Measurements from ENCODE around the gene MRTFA. TPM values are rescaled to one million over a fixed set of nuclear protein-coding genes. Genes with fewer than 3 reads are reported as not detected.

MRTFA gene
- total RNA-seq, 1 donor from 2014 or later, result 115 TPM

- ATAC-seq (ENCODE audit: low read depth) (no peak), DNase-seq (no peak)
- ChIA-PET CTCF (interaction anchor here (0.7 kb wide), 1 partner anchor 635 kb away, joined by 3 read pairs; no protein-coding TSS in a partner anchor), POLR2A (no interaction called here)
- Mint-ChIP-seq H3K9me3 (no peaks in the 10 kb centered on the region), H3K36me3 (ENCODE audit: low read depth) (no peaks in the 10 kb centered on the region), H3K4me3 (no peak overlapping the region), H3K27me3 (no peaks in the 10 kb centered on the region), H3K4me1 (peaks cover 17% of the 10 kb centered on the region), H3K27ac (no peak overlapping the region)
- TF ChIP-seq CTCF (IDR thresholded peaks at IDR 0.05), result no peak
- intact Hi-C loops (cut with micrococcal nuclease), result no loop called here
These were observed 158.7 kb downstream of the MRTFA start for GRCh38 chr22:40477683-40478337.

- DNase-seq (no peak), ATAC-seq (ENCODE audit: low read depth) (no peak)
- Mint-ChIP-seq H3K36me3 (ENCODE audit: low read depth) (no peaks in the 10 kb centered on the region), H3K4me1 (peaks cover 17% of the 10 kb centered on the region), H3K4me3 (no peak overlapping the region), H3K27me3 (no peaks in the 10 kb centered on the region), H3K27ac (no peak overlapping the region), H3K9me3 (no peaks in the 10 kb centered on the region)
- CTCF ChIA-PET, result no interaction called here
- POLR2A ChIA-PET, result no interaction called here
- intact Hi-C loops (cut with micrococcal nuclease), result no loop called here
- no peak for TF ChIP-seq CTCF (IDR thresholded peaks at IDR 0.05)
These were observed 160.2 kb downstream of the MRTFA start for GRCh38 chr22:40476341-40476740.

- ChIA-PET CTCF (interaction anchor here (1.1 kb wide), 1 partner anchor 34 kb away, joined by 3 read pairs; no protein-coding TSS in a partner anchor), POLR2A (interaction anchor here (0.6 to 2.3 kb wide), 2 partner anchors 37 to 266 kb away, joined by 3 to 9 read pairs; no protein-coding TSS in a partner anchor)
- peaks cover 8% of the 10 kb centered on the region for H3K4me1 Mint-ChIP-seq
- peaks cover 4% of the 10 kb centered on the region for H3K36me3 Mint-ChIP-seq (ENCODE audit: low read depth)
- no peak for DNase-seq
- no peaks in the 10 kb centered on the region for H3K27me3 Mint-ChIP-seq
- no peak overlapping the region for H3K4me3 Mint-ChIP-seq
- ATAC-seq (ENCODE audit: low read depth), result no peak
- intact Hi-C loops (cut with micrococcal nuclease), result no loop called here
- no peak for TF ChIP-seq CTCF (IDR thresholded peaks at IDR 0.05)
- H3K27ac Mint-ChIP-seq, result no peak overlapping the region
- no peaks in the 10 kb centered on the region for H3K9me3 Mint-ChIP-seq
These were observed 162.8 kb downstream of the MRTFA start for GRCh38 chr22:40473703-40474102.

GRCh38 chr22:40472579-40472978 is 163.9 kb downstream of the MRTFA start:
- DNase-seq (no peak), ATAC-seq (ENCODE audit: low read depth) (no peak)
- Mint-ChIP-seq H3K9me3 (no peaks in the 10 kb centered on the region), H3K4me3 (no peak overlapping the region), H3K4me1 (peaks cover under 1% of the 10 kb centered on the region), H3K27me3 (no peaks in the 10 kb centered on the region), H3K36me3 (ENCODE audit: low read depth) (peaks cover 4% of the 10 kb centered on the region), H3K27ac (no peak overlapping the region)
- TF ChIP-seq CTCF (IDR thresholded peaks at IDR 0.05), result no peak
- CTCF ChIA-PET, result interaction anchor here (1.1 to 1.2 kb wide), 2 partner anchors 33 to 37 kb away, joined by 3 to 4 read pairs; no protein-coding TSS in a partner anchor
- POLR2A ChIA-PET, result interaction anchor here (2.3 kb wide), 1 partner anchor 36 kb away, joined by 9 read pairs; no protein-coding TSS in a partner anchor
- intact Hi-C loops (cut with micrococcal nuclease), result no loop called here

GRCh38 chr22:40472051-40472450 is 164.5 kb downstream of the MRTFA start:
- Mint-ChIP-seq H3K27me3 (no peaks in the 10 kb centered on the region), H3K4me3 (no peak overlapping the region), H3K27ac (no peak overlapping the region), H3K4me1 (no peaks in the 10 kb centered on the region), H3K36me3 (ENCODE audit: low read depth) (peaks cover 4% of the 10 kb centered on the region), H3K9me3 (no peaks in the 10 kb centered on the region)
- CTCF ChIA-PET, result interaction anchor here (1.2 kb wide), 1 partner anchor 36 kb away, joined by 4 read pairs; no protein-coding TSS in a partner anchor
- no peak for DNase-seq
- POLR2A ChIA-PET, result interaction anchor here (1.6 kb wide), 1 partner anchor 10 kb away, joined by 4 read pairs; no protein-coding TSS in a partner anchor
- intact Hi-C loops (cut with micrococcal nuclease), result no loop called here
- no peak for ATAC-seq (ENCODE audit: low read depth)
- no peak for TF ChIP-seq CTCF (IDR thresholded peaks at IDR 0.05)

Data from activated B cell treated with CpG ODN at 0.5 μM for 24 hours (primary cell).